ENCODE data around the gene SAP25.

Gene SAP25

GRCh38 chr7:100585511-100586265 is 12.0 kb upstream of the SAP25 start, which contains the start of gene LRCH4:
TSS of gene LRCH4 (minus strand) at chr7:100586129. CDS start at chr7:100586100, 29 bp downstream.
- TF ChIP-seq CTCF (conservative IDR thresholded peaks at IDR 0.05; ENCODE audit: low read depth, low read length) = no peak
- DNase-seq (ENCODE audit: low read depth) = peak; percentile 32
- peak within 1 kb of the TSS; percentile 95 for H3K4me3 ChIP-seq (ENCODE audit: low read depth, low read length)

- H3K4me3 ChIP-seq (ENCODE audit: low read depth, low read length) = peak overlapping the region; percentile 95
- peak; percentile 68 for DNase-seq (ENCODE audit: low read depth)
- no peak for TF ChIP-seq CTCF (conservative IDR thresholded peaks at IDR 0.05; ENCODE audit: low read depth, low read length)
Observed at GRCh38 chr7:100584683-100585510, 11.2 kb upstream of the SAP25 start.

GRCh38 chr7:100584054-100584682 is 10.5 kb upstream of the SAP25 start:
- peak; percentile 43 for DNase-seq (ENCODE audit: low read depth)
- TF ChIP-seq CTCF (conservative IDR thresholded peaks at IDR 0.05; ENCODE audit: low read depth, low read length) = no peak
- peak overlapping the region; percentile 95 for H3K4me3 ChIP-seq (ENCODE audit: low read depth, low read length)

- peak; percentile 82 for DNase-seq (ENCODE audit: low read depth)
- no peak for TF ChIP-seq CTCF (conservative IDR thresholded peaks at IDR 0.05; ENCODE audit: low read depth, low read length)
- peak overlapping the region; percentile 95 for H3K4me3 ChIP-seq (ENCODE audit: low read depth, low read length)
Observed at GRCh38 chr7:100583132-100584053, 9.7 kb upstream of the SAP25 start.

- no peak for TF ChIP-seq CTCF (conservative IDR thresholded peaks at IDR 0.05; ENCODE audit: low read depth, low read length)
- DNase-seq (ENCODE audit: low read depth) = no peak
- no peak overlapping the region for H3K4me3 ChIP-seq (ENCODE audit: low read depth, low read length)
Observed at GRCh38 chr7:100582650-100583049, 8.9 kb upstream of the SAP25 start.

GRCh38 chr7:100582041-100582579 is 8.4 kb upstream of the SAP25 start:
- DNase-seq (ENCODE audit: low read depth) = no peak
- no peak for TF ChIP-seq CTCF (conservative IDR thresholded peaks at IDR 0.05; ENCODE audit: low read depth, low read length)
- H3K4me3 ChIP-seq (ENCODE audit: low read depth, low read length) = no peak overlapping the region

Data from choroid plexus epithelial cell (primary cell).